GM12878 (cell line): Measurements from ENCODE around the gene RAB3C. TPM values are rescaled to one million over a fixed set of nuclear protein-coding genes. Genes with fewer than 3 reads are reported as not detected.

Experiments
- ATAC-seq: fragments of 200-7000 bp; cut with Tn5 transposase; 3 replicates; pipeline ENCODE4 v1.9.1; 2020; ENCODE audit warnings: mild to moderate bottlenecking, moderate library complexity
- BruUV-seq: library from RNA; stranded (reverse); fragments of 400-500 nt; replicated peaks from 2 replicates; lab custom pipeline; 2021; lab: Mats Ljungman, UMichigan
- CTCF ChIA-PET: fragments of 300-600 bp; sonication (Branson Sonifier 250); formaldehyde crosslinking; extraction: SDS; loops from one replicate; lab custom pipeline; 2021; ENCODE audit warnings: inconsistent platforms; lab: Yijun Ruan, JAX
- POLR2A ChIA-PET: fragments of 350-600 bp; formaldehyde crosslinking; extraction: SDS; loops from one replicate; lab custom pipeline; 2021; ENCODE audit warnings: inconsistent platforms; lab: Charles Lee
- RAD21 ChIA-PET: fragments of 300-600 bp; sonication (Branson Sonifier 250); formaldehyde crosslinking; loops from one replicate; lab custom pipeline; 2023; ENCODE audit warnings: antibody characterized with exemption; ENCODE audit not compliant: unreplicated experiment; lab: Charles Lee
- SMC1A ChIA-PET: fragments of 300-600 bp; sonication (Branson Sonifier 250); formaldehyde crosslinking; loops from one replicate; lab custom pipeline; 2023; ENCODE audit not compliant: unreplicated experiment, uncharacterized antibody; lab: Charles Lee
- DNase-seq: peaks from one replicate; pipeline ENCODE4 v3.0.0-alpha.2; 2011; ENCODE audit warnings: low read depth, low spot score
- FAIRE-seq: peaks from 3 replicates; lab custom pipeline; 2011; peaks lifted over from hg19 to GRCh38; lab: Jason Lieb, UNC
- H2AFZ ChIP-seq: 2 replicates; pipeline ENCODE4 v1.6.0; 2011; ENCODE audit warnings: low read depth, low read length, control low read depth; ENCODE audit not compliant: control insufficient read depth
- H3K27ac ChIP-seq: 2 replicates; pipeline ENCODE4 v1.5.1; 2011; ENCODE audit warnings: control low read depth; ENCODE audit not compliant: control insufficient read depth, insufficient read depth
- H3K27me3 ChIP-seq, 2 experiments: replicated peaks in 1 of 2; 2 replicates each; pipeline versions ENCODE4 v1.6.0 to v1.6.1; 2011; ENCODE audit warnings: low read length in 1 of 2; ENCODE audit not compliant: control insufficient read depth in 2 of 2, insufficient read depth in 2 of 2
- H3K36me3 ChIP-seq, 2 experiments: 2 replicates each; pipeline ENCODE4 v1.5.1; 2011; ENCODE audit warnings: low read length in 1 of 2; ENCODE audit not compliant: control insufficient read depth in 2 of 2, insufficient read depth in 2 of 2
- H3K4me1 ChIP-seq: 2 replicates; pipeline ENCODE4 v1.6.1; 2011; ENCODE audit warnings: mild to moderate bottlenecking, low read length, moderate library complexity, mixed read lengths; ENCODE audit not compliant: control insufficient read depth, insufficient read depth
- H3K4me2 ChIP-seq: 2 replicates; pipeline ENCODE4 v1.6.0; 2011; ENCODE audit warnings: control low read depth; ENCODE audit not compliant: control insufficient read depth, insufficient read depth
- H3K4me3 ChIP-seq: fragments of 200-600 bp; sonication (generic); 2 replicates; pipeline ENCODE4 v1.5.1; 2016
- H3K79me2 ChIP-seq: 2 replicates; pipeline ENCODE4 v1.6.0; 2011; ENCODE audit warnings: low read length; ENCODE audit not compliant: control insufficient read depth, insufficient read depth
- H3K9ac ChIP-seq: 2 replicates; pipeline ENCODE4 v1.8.0; 2011; ENCODE audit warnings: low read length, control low read depth, mixed read lengths; ENCODE audit not compliant: control insufficient read depth, insufficient read depth
- H3K9me3 ChIP-seq: replicated peaks from 3 replicates; pipeline ENCODE4 v1.5.1; 2011; ENCODE audit warnings: mild to moderate bottlenecking, low read length; ENCODE audit not compliant: control insufficient read depth, insufficient read depth
- H4K20me1 ChIP-seq: 2 replicates; pipeline ENCODE4 v1.6.0; 2011; ENCODE audit not compliant: control insufficient read depth, insufficient read depth
- ATF7 ChIP-seq: fragments of 450-650 bp; IDR thresholded peaks from 2 replicates; pipeline ENCODE4 v1.6.1; 2016; ENCODE audit warnings: low read depth, mild to moderate bottlenecking
- BCLAF1 ChIP-seq: fragments of 450-650 bp; IDR thresholded peaks from 2 replicates; pipeline ENCODE4 v1.6.1; 2017; ENCODE audit warnings: antibody characterized with exemption, mild to moderate bottlenecking, moderate library complexity
- HDAC2 ChIP-seq: fragments of 200-600 bp; sonication (generic); IDR thresholded peaks from 2 replicates; pipeline ENCODE4 v1.6.1; 2017
- NR2C2 ChIP-seq: IDR thresholded peaks from 2 replicates; pipeline ENCODE4 v1.6.1; 2011; ENCODE audit warnings: borderline replicate concordance, low read depth; ENCODE audit not compliant: control insufficient read depth, insufficient read length
- RUNX3 ChIP-seq: IDR thresholded peaks from 2 replicates; pipeline ENCODE4 v1.6.1; 2012; ENCODE audit warnings: low read length, inconsistent platforms
- WRNIP1 ChIP-seq: IDR thresholded peaks from 2 replicates; pipeline ENCODE4 v1.6.1; 2011; ENCODE audit warnings: low read depth, low read length, improper control_type of control experiment, borderline replicate concordance
- ZBTB4 ChIP-seq: fragments of 450-650 bp; formaldehyde crosslinking; IDR thresholded peaks from 2 replicates; pipeline ENCODE4 v1.4.0; 2022; ENCODE audit warnings: mild to moderate bottlenecking, moderate library complexity
- ZNF217 ChIP-seq: fragments of 450-650 bp; IDR thresholded peaks from 2 replicates; pipeline ENCODE4 v1.6.1; 2017; ENCODE audit warnings: antibody characterized with exemption, mild to moderate bottlenecking
- ZNF24 ChIP-seq: fragments of 450-650 bp; IDR thresholded peaks from 2 replicates; pipeline ENCODE4 v1.6.1; 2017; ENCODE audit warnings: antibody characterized with exemption, mild to moderate bottlenecking
- WGBS: methylation state at CpG from one replicate; pipeline ENCODE4 v1.1.6; 2016; ENCODE audit warnings: low lambda C conversion rate; ENCODE audit not compliant: insufficient replicate concordance, insufficient coverage; ENCODE audit errors: missing lambda C conversion rate; 5-methylcytosine and 5-hydroxymethylcytosine counted together
- in situ Hi-C: fragments of 300-500 bp; cut with MboI; formaldehyde crosslinking; loops from 9 replicates; pipeline ENCODE4 v1.14.3; 2018; ENCODE audit warnings: mixed read lengths
- intact Hi-C: fragments of 100-400 bp; cut with micrococcal nuclease; formaldehyde crosslinking; loops from one replicate; pipeline ENCODE4 v1.14.2; 2022; ENCODE audit not compliant: unreplicated experiment
- polyA plus RNA-seq, 11 experiments: library from polyadenylated mRNA; depleted of rRNA in 4 of 11; unstranded in 6 of 11; stranded (reverse) in 5 of 11; fragments of >200 nt; fragmentation: Nextera tagmentation in 4 of 11; fragmentation: Illumina TruSeq in 1 of 11; extraction: Ambion mirVana in 4 of 11; extraction: Trizol in 1 of 11; gene quantifications; 1 replicate in 1 of 11; 2 replicates in 10 of 11; pipeline versions ENCODE4 v1.2.1 to v1.2.3, GENCODE V29; 2011 to 2016; ENCODE audit warnings: inconsistent platforms in 2 of 11, missing spikeins in 2 of 11, low read depth in 1 of 11
- total RNA-seq, 4 experiments: library from RNA; depleted of rRNA in 3 of 4; stranded (reverse); fragments of >200 nt in 3 of 4; fragmentation: Illumina TruSeq in 1 of 4; extraction: Trizol in 1 of 4; gene quantifications; 2 replicates each; pipeline versions ENCODE4 v1.2.1 to v1.2.3, GENCODE V29; 2013 to 2021

The RAB3C gene
- total and polyA plus RNA-seq, 10 of the 15 experiments (the other 5 are each of a cell fraction or from before 2014, with no cell fraction given), result not detected

GRCh38 chr5:58543723-58544122 is 39.2 kb upstream of the RAB3C start:
- Histone ChIP-seq H3K4me2 (no peak overlapping the region), H3K4me3 (no peak overlapping the region), H2AFZ (no peak overlapping the region), H3K79me2 (no peaks in the 10 kb centered on the region), H3K4me1 (no peaks in the 10 kb centered on the region), H4K20me1 (no peaks in the 10 kb centered on the region), H3K36me3 (no peaks in the 10 kb centered on the region), H3K9ac (no peak overlapping the region), H3K9me3 (no peaks in the 10 kb centered on the region), H3K27me3 (no peaks in the 10 kb centered on the region), H3K27ac (no peak overlapping the region)
- DNase-seq (no peak), ATAC-seq (no peak), FAIRE-seq (no peak)
- ChIA-PET RAD21 (no interaction called here), POLR2A (no interaction called here), CTCF (no interaction called here), SMC1A (interaction anchor here (0.6 kb wide), 1 partner anchor 83 kb away, joined by 3 read pairs; no protein-coding TSS in a partner anchor)
- intact Hi-C loops (no loop called here), in situ Hi-C loops (no loop called here)
- 23% methylated on average over 2 of the region's 2 CpGs for WGBS
- BruUV-seq, result no TSS peak
- TF ChIP-seq ZNF24 (no peak), BCLAF1 (no peak)

- Histone ChIP-seq H3K4me2 (no peak overlapping the region), H4K20me1 (no peaks in the 10 kb centered on the region), H3K27me3 (no peaks in the 10 kb centered on the region), H3K27ac (no peak overlapping the region), H3K9ac (no peak overlapping the region), H3K79me2 (no peaks in the 10 kb centered on the region), H3K4me3 (no peak overlapping the region), H3K4me1 (no peaks in the 10 kb centered on the region), H2AFZ (no peak overlapping the region), H3K9me3 (no peaks in the 10 kb centered on the region), H3K36me3 (no peaks in the 10 kb centered on the region)
- no peak for FAIRE-seq
- DNase-seq, result no peak
- POLR2A ChIA-PET, result no interaction called here
- RAD21 ChIA-PET, result no interaction called here
- SMC1A ChIA-PET, result interaction anchor here (0.6 to 0.7 kb wide), 2 partner anchors 83 to 305 kb away, joined by 3 read pairs; no protein-coding TSS in a partner anchor
- in situ Hi-C loops (no loop called here), intact Hi-C loops (no loop called here)
- BruUV-seq, result no TSS peak
- no peak for ATAC-seq
- 0% methylated on average over 1 of the region's 1 CpG for WGBS
- CTCF ChIA-PET, result interaction anchor here (1.5 kb wide), 1 partner anchor 45 kb away, joined by 3 read pairs; no protein-coding TSS in a partner anchor
- TF ChIP-seq HDAC2 (no peak), ATF7 (no peak), ZBTB4 (CRISPR knock-in tag) (no peak), ZNF217 (no peak), RUNX3 (no peak), WRNIP1 (no peak), NR2C2 (no peak)
These were observed 38.7 kb upstream of the RAB3C start for GRCh38 chr5:58544195-58544594.
